ENCODE data around the gene SLC6A5. TPM values are rescaled to one million over a fixed set of nuclear protein-coding genes. Genes with fewer than 3 reads are reported as not detected.

The SLC6A5 gene
- total and polyA plus RNA-seq, 9 of the 15 experiments (the other 6 are each of a cell fraction or from before 2014, with no cell fraction given): 0.08 TPM; not detected in 8

DNA sequence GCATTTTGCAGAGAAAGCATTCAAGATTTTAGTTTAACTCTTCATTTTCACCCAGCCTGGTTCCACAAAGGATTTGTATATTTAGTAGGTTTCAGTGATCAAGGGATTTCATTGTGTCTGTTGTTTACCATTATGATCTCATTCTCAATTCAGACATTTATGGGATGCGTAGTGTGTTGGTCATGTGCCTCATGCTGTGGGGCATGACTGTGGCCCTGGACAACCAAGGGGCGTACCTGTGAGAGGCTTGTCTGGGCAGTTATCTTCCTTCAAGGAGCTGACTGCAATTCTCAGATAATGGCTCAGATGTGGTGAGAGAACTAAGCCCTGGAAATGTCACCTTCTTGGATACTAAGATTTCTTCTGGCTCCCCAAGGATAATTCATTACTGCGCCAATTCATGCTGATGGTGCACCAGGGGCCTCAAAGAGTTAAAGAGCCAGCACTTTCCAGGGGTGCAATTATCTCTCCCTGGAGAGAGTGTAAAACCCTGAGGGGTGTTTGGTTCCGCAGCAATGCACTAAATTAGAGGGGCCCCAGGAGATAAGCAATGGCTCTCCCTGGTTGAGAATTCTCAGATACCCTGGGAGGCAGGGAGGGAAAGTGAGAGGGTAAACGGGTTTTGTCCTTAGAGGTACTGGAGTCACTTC lies 32.2 kb downstream of the SLC6A5 start:
- H3K4me2 ChIP-seq (ENCODE audit: insufficient read depth, low read length): no peak overlapping the region
- TF ChIP-seq, protein P1, sequence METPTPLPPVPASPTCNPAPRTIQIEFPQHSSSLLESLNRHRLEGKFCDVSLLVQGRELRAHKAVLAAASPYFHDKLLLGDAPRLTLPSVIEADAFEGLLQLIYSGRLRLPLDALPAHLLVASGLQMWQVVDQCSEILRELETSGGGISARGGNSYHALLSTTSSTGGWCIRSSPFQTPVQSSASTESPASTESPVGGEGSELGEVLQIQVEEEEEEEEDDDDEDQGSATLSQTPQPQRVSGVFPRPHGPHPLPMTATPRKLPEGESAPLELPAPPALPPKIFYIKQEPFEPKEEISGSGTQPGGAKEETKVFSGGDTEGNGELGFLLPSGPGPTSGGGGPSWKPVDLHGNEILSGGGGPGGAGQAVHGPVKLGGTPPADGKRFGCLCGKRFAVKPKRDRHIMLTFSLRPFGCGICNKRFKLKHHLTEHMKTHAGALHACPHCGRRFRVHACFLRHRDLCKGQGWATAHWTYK (CRISPR knock-in tag; IDR thresholded peaks at IDR 0.05): no peak
- TF ChIP-seq CAMTA2 (CRISPR knock-in tag; conservative IDR thresholded peaks at IDR 0.05): no peak
- H3K4me1 ChIP-seq (replicated peaks in 1 of 2; ENCODE audit: control insufficient read depth in 2 of 2, insufficient read depth in 2 of 2, low read length in 2 of 2): no peaks in the 10 kb centered on the region
- H3K9me3 ChIP-seq (replicated peaks; ENCODE audit: control insufficient read depth, insufficient read depth, low read depth, low read length): no peaks in the 10 kb centered on the region
- no peak overlapping the region for H2AFZ ChIP-seq (ENCODE audit: low read depth, low read length)
- no peaks in the 10 kb centered on the region for H3K79me2 ChIP-seq (ENCODE audit: control insufficient read depth, insufficient read depth, low read length)
- in situ Hi-C loops (cut with MboI) (loop anchor here (25.0 kb wide), 1 partner anchor 1681 kb away; no protein-coding TSS in a partner anchor), intact Hi-C loops (cut with micrococcal nuclease) (no loop called here)
- BruUV-seq (replicated peaks): no TSS peak
- no peak overlapping the region for H3K9ac ChIP-seq (ENCODE audit: insufficient read depth in 1 of 2, low read depth in 2 of 2, low read length in 2 of 2)
- no peak overlapping the region for H3K27ac ChIP-seq (ENCODE audit: extremely low read depth, low read depth, low read length)
- FAIRE-seq (no peak), DNase-seq (ENCODE audit: extremely low read depth in 1 of 4, low spot score in 3 of 4) (no peak), ATAC-seq (no peak)
- no peak overlapping the region for H3K4me3 ChIP-seq
- 1% methylated on average over 5 of the region's 5 CpGs for WGBS (ENCODE audit: insufficient coverage, low coverage, missing lambda C conversion rate)
- ChIA-PET CTCF (ENCODE audit: low intra/inter-chr PET ratio) (no interaction called here), POLR2A (no interaction called here)
- peaks cover 0 to 1% of the 10 kb centered on the region in 2 experiments; a peak in 1 of 5 replicates for H3K27me3 ChIP-seq (ENCODE audit: control insufficient read depth in 2 of 2, insufficient read depth in 2 of 2, low read length in 2 of 2)
- no peaks in the 10 kb centered on the region for H4K20me1 ChIP-seq (replicated peaks; ENCODE audit: control insufficient read depth, insufficient read depth, low read length)
- no peaks in the 10 kb centered on the region for H3K9me1 ChIP-seq (ENCODE audit: control insufficient read depth, insufficient read depth, low read length)
- no peaks in the 10 kb centered on the region for H3K36me3 ChIP-seq (ENCODE audit: control insufficient read depth, insufficient read depth, low read length)

DNA sequence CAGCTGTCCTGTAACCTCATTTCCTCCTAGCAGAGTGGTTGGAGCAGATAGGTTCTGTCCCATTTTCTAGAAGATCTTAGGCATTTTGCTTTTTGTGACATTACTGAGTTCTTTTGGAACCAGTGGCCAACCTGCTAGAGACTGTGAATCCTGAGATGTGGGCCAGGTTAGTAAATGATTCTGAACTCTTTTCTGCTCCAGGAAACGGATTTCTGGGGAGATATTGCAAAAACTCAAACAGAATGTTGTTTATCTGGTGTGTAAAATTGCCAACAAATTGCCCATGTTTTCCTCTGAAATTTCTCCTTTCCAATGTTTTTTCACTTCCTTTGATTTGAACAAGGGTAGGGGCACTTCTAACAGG lies 32.7 kb downstream of the SLC6A5 start:
- Histone ChIP-seq H3K4me3 (no peak overlapping the region), H3K27ac (ENCODE audit: extremely low read depth, low read depth, low read length) (no peak overlapping the region), H2AFZ (ENCODE audit: low read depth, low read length) (no peak overlapping the region), H3K27me3 (ENCODE audit: control insufficient read depth in 2 of 2, insufficient read depth in 2 of 2, low read length in 2 of 2) (no peaks in the 10 kb centered on the region; a peak in 1 of 5 replicates), H3K79me2 (ENCODE audit: control insufficient read depth, insufficient read depth, low read length) (no peaks in the 10 kb centered on the region), H4K20me1 (replicated peaks; ENCODE audit: control insufficient read depth, insufficient read depth, low read length) (no peaks in the 10 kb centered on the region), H3K9me3 (replicated peaks; ENCODE audit: control insufficient read depth, insufficient read depth, low read depth, low read length) (no peaks in the 10 kb centered on the region), H3K4me2 (ENCODE audit: insufficient read depth, low read length) (no peak overlapping the region), H3K4me1 (replicated peaks in 1 of 2; ENCODE audit: control insufficient read depth in 2 of 2, insufficient read depth in 2 of 2, low read length in 2 of 2) (no peaks in the 10 kb centered on the region), H3K9ac (ENCODE audit: insufficient read depth in 1 of 2, low read depth in 2 of 2, low read length in 2 of 2) (no peak overlapping the region), H3K9me1 (ENCODE audit: control insufficient read depth, insufficient read depth, low read length) (no peaks in the 10 kb centered on the region), H3K36me3 (ENCODE audit: control insufficient read depth, insufficient read depth, low read length) (no peaks in the 10 kb centered on the region)
- DNase-seq (ENCODE audit: extremely low read depth in 1 of 4, low spot score in 3 of 4): no peak
- ATAC-seq: no peak
- no peak for FAIRE-seq
- ChIA-PET POLR2A (no interaction called here), CTCF (ENCODE audit: low intra/inter-chr PET ratio) (no interaction called here)
- no TSS peak for BruUV-seq (replicated peaks)
- no peak for TF ChIP-seq KDM2B (CRISPR knock-in tag; IDR thresholded peaks at IDR 0.05)
- intact Hi-C loops (cut with micrococcal nuclease) (no loop called here), in situ Hi-C loops (cut with MboI) (loop anchor here (25.0 kb wide), 1 partner anchor 1680 kb away; no protein-coding TSS in a partner anchor)
- WGBS (ENCODE audit: insufficient coverage, low coverage, missing lambda C conversion rate): 0% methylated on average over 1 of the region's 1 CpG

All from K562 (cell line).